ENCODE data around the gene LMTK3. TPM values are rescaled to one million over a fixed set of nuclear protein-coding genes. Genes with fewer than 3 reads are reported as not detected.

LMTK3 gene, protein sequence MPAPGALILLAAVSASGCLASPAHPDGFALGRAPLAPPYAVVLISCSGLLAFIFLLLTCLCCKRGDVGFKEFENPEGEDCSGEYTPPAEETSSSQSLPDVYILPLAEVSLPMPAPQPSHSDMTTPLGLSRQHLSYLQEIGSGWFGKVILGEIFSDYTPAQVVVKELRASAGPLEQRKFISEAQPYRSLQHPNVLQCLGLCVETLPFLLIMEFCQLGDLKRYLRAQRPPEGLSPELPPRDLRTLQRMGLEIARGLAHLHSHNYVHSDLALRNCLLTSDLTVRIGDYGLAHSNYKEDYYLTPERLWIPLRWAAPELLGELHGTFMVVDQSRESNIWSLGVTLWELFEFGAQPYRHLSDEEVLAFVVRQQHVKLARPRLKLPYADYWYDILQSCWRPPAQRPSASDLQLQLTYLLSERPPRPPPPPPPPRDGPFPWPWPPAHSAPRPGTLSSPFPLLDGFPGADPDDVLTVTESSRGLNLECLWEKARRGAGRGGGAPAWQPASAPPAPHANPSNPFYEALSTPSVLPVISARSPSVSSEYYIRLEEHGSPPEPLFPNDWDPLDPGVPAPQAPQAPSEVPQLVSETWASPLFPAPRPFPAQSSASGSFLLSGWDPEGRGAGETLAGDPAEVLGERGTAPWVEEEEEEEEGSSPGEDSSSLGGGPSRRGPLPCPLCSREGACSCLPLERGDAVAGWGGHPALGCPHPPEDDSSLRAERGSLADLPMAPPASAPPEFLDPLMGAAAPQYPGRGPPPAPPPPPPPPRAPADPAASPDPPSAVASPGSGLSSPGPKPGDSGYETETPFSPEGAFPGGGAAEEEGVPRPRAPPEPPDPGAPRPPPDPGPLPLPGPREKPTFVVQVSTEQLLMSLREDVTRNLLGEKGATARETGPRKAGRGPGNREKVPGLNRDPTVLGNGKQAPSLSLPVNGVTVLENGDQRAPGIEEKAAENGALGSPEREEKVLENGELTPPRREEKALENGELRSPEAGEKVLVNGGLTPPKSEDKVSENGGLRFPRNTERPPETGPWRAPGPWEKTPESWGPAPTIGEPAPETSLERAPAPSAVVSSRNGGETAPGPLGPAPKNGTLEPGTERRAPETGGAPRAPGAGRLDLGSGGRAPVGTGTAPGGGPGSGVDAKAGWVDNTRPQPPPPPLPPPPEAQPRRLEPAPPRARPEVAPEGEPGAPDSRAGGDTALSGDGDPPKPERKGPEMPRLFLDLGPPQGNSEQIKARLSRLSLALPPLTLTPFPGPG (N-terminal part only)
- 10 to 100 TPM; 10.2 to 12.8 TPM for total RNA-seq

DNA sequence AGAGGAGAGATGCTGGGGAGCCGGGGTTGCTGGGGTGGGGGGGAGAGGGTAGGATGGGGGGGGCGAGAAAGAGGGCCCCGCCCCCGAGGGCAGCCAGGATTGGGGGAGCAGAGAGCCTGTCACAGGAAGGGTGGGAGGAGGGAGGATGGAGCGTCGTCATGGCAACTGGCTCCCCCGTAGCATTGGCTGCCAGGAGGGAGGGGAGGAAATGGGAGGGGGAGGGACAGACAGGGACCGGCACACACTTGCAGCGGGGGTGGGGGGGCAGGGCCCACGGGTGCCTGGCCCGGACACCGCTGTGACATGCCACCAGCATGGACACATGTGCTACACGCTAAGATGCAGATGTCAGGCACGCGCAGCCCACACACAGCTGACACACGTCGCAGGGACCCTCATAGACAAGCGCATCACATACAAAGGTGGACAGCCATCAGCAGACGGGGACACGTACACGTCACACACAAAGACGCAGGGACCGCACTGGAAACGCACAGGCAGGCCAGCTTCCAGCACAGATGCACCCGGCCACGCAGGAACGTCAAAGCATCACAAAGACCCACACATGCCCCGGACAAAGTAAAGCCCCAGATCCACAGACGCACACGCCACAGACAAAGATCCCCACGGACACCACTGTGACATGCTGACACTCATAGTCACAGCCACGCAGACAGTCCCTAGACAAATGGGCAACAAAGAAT, at the start of gene LMTK3:
LMTK3 (minus strand) TSS at position 36 of the 704 bp plus-strand sequence. CDS start 259 bp downstream, outside the sequence.
- no peaks in the 10 kb centered on the region for H3K36me3 Mint-ChIP-seq
- POLR2A ChIA-PET, result no interaction called here
- peaks cover 9% of the 10 kb centered on the region for H3K4me1 Mint-ChIP-seq
- peak within 1 kb of the TSS; percentile 88 for H3K4me3 Mint-ChIP-seq
- peak; percentile 46 for ATAC-seq (ENCODE audit: low read depth)
- no peaks in the 10 kb centered on the region for H3K9me3 Mint-ChIP-seq
- H3K27ac Mint-ChIP-seq, result peak within 1 kb of the TSS; percentile 79
- peak; percentile 74 for DNase-seq
- no peaks in the 10 kb centered on the region for H3K27me3 Mint-ChIP-seq

DNA sequence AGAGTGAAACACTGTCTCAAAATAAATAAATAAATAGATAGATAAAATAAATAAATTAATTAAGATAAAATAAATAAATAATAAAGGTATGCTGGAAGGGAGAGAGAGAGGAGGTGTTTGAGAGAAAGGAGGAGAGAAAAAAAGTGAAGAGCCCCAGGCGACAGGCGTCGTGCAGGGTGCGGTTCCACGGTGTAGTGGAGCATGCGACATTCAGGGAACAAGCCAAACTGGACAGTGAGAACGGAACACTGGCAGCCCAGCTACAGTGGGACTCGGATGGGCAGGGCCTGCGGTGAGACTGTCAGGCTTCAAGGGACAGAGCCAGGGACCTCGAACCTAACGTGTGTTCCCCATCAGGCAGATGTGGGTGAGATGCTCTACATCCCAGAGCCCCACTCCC, 49.8 kb upstream of the LMTK3 start:
- Mint-ChIP-seq H3K4me3 (no peak overlapping the region), H3K27ac (no peak overlapping the region), H3K4me1 (peaks cover 3% of the 10 kb centered on the region), H3K36me3 (no peaks in the 10 kb centered on the region), H3K9me3 (no peaks in the 10 kb centered on the region), H3K27me3 (peaks cover 9% of the 10 kb centered on the region)
- POLR2A ChIA-PET, result no interaction called here
- DNase-seq (no peak), ATAC-seq (ENCODE audit: low read depth) (no peak)

DNA sequence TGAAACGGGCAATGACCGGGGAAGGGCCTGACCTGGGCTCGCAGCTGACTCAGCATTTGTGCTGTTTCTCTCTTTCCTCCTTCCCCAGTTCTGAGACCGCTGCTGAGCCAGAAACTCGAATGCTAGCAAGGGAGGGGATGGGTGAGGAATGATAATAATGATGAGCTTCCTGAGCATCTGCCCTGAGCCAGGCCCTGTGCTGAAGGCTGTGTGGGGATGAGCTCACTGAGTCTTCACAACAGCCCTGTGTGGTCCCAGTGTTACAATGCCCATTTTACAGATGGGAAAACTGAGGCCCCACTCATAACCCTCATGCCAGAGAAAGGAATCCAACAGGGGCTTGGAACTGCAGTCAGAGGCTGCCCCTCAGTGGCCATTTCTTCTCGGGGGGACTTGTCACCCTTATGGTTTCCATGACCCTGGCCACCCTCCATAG, 48.5 kb upstream of the LMTK3 start:
- Mint-ChIP-seq H3K27ac (no peak overlapping the region), H3K36me3 (no peaks in the 10 kb centered on the region), H3K4me3 (no peak overlapping the region), H3K27me3 (peaks cover 13% of the 10 kb centered on the region), H3K4me1 (peaks cover 3% of the 10 kb centered on the region), H3K9me3 (no peaks in the 10 kb centered on the region)
- no peak for ATAC-seq (ENCODE audit: low read depth)
- no peak for DNase-seq
- POLR2A ChIA-PET, result no interaction called here

- ATAC-seq (ENCODE audit: low read depth) (peak; percentile 33), DNase-seq (no peak)
- H3K27ac Mint-ChIP-seq, result no peak overlapping the region
- H3K27me3 Mint-ChIP-seq, result peaks cover 13% of the 10 kb centered on the region
- POLR2A ChIA-PET, result interaction anchor here (0.7 kb wide), 1 partner anchor 1055 kb away, joined by 3 read pairs; no protein-coding TSS in a partner anchor
- H3K36me3 Mint-ChIP-seq, result no peaks in the 10 kb centered on the region
- no peaks in the 10 kb centered on the region for H3K9me3 Mint-ChIP-seq
- peak overlapping the region; percentile 47 for H3K4me3 Mint-ChIP-seq
- H3K4me1 Mint-ChIP-seq, result peaks cover 3% of the 10 kb centered on the region
Observed at GRCh38 chr19:48558018-48558684, 46.5 kb upstream of the LMTK3 start.

DNA sequence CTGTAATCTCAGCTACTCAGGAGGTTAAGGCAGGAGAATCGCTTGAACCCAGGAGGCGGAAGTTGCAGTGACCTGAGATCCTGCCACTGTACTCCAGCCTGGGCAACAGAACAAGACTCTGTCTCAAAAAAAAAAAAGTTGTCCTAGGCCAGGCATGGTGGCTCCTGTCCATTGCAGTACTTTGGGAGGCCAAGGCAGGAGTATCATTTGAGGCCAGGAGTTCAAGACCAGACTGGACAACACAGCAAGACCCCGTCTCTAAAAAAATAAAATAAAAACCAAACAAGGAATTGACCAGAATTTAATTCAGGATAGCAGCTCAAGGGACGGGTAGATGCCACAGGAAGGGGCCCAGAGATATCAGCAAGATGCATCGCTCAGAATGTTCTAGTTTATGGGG, 45.2 kb upstream of the LMTK3 start:
- H3K36me3 Mint-ChIP-seq, result no peaks in the 10 kb centered on the region
- no peaks in the 10 kb centered on the region for H3K9me3 Mint-ChIP-seq
- H3K27me3 Mint-ChIP-seq, result peaks cover 13% of the 10 kb centered on the region
- POLR2A ChIA-PET, result no interaction called here
- no peak for ATAC-seq (ENCODE audit: low read depth)
- no peak for DNase-seq
- H3K4me1 Mint-ChIP-seq, result peaks cover 3% of the 10 kb centered on the region
- no peak overlapping the region for H3K4me3 Mint-ChIP-seq
- no peak overlapping the region for H3K27ac Mint-ChIP-seq

DNA sequence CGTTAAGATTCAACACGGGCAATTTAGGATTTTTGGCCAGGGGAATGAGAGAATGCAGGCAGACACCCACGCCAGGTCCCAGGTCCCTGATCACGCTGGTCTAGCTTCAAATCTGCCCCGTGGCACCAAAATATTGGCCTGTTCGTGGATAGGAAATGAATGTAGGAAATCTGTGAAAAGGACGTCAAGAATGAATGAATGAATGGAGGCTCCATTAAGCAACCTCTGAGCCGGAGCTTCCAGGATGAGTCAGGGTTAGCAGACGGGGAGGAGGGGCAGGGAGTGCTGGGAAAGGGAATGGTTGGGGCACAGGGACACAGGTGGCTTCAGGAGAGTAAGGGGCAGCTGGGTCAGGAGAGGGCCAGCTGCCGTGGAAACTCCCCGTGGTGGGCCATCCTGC, 44.5 kb upstream of the LMTK3 start:
- POLR2A ChIA-PET, result no interaction called here
- Mint-ChIP-seq H3K36me3 (no peaks in the 10 kb centered on the region), H3K4me1 (peaks cover 3% of the 10 kb centered on the region), H3K27me3 (peaks cover 13% of the 10 kb centered on the region), H3K27ac (no peak overlapping the region), H3K4me3 (no peak overlapping the region), H3K9me3 (no peaks in the 10 kb centered on the region)
- ATAC-seq (ENCODE audit: low read depth) (no peak), DNase-seq (no peak)

DNA sequence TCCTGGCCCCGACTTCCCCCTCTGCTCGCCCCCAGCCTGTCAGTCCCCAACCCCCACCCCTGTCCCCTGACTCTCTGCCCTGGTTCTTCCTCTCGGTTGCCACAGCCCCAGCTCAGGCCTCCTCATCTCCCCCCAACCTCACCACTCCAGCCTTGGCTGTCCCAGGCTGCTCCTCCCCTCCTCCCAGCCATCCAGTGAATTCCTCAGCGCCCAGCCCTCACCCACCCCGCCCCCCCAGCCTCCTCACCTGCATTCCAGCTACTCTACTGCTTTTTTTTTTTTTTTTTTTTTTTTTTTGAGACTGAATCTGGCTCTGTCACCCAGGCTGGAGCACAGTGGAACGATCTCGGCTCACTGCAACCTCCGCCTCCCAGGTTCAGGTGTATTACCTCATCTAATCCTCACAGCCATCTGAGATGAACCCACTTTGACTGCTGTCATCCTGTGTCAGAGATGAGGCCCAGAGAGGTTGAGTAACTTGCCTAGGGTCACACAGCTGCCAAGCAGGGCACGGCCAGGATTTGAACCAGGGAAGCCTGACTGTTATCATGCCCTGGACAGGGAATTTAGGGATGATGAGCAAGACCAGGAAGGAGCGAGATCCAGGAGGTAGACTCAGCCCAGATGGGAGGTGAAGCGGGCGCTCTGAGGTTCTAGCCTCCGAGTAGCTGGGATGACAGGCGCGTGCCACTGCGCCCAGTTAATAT, 42.9 kb upstream of the LMTK3 start:
- Mint-ChIP-seq H3K36me3 (no peaks in the 10 kb centered on the region), H3K4me3 (no peak overlapping the region), H3K27me3 (peaks cover 13% of the 10 kb centered on the region), H3K9me3 (no peaks in the 10 kb centered on the region), H3K4me1 (peaks cover 3% of the 10 kb centered on the region), H3K27ac (no peak overlapping the region)
- POLR2A ChIA-PET, result no interaction called here
- ATAC-seq (ENCODE audit: low read depth) (no peak), DNase-seq (no peak)

- no peak for ATAC-seq (ENCODE audit: low read depth)
- POLR2A ChIA-PET, result no interaction called here
Observed at GRCh38 chr19:48553676-48554384, 42.2 kb upstream of the LMTK3 start.

DNA sequence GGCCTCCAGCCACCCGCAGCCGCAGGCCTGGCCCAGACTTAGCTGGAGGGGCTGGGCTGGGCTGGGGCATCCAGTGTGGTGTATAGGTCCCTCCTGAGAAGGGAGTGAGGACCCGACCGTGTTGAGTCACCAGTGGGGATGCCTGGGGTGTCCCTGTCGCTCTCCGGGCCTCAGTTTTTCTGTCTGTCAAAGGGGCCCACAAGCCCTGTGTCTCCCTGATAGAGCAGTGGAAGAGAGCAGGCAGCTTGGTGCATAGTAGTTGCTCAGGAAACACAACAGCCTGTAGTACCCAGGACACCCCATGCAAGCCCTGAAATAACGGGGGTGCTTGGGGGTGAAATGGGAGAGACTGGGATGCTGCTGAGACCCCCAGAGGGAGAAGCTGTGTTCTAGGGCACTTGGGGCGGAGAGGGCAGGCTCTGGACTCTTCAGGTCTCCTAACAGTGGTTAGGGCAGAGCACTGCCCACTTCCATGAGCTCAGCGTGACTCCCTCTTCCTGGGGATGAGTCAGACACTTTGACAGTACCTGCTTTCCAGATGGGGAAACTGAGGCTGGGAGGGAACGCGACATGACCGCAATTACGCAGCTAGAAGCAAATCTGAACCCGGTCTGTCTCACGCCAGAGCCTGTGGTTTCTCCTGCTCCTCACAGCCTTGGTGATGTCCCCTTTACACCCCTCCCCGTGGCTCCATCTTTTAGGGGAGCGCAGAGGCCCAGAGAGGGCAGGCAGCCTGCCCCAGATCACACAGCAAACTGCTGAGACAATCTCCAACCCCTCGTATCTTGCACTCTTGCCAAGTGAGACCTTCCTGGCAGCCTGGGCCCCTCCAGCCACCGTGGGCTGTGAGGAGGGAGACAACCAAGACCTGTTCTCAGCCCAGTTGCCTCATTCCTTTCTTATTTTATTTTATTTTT, 41.0 kb upstream of the LMTK3 start:
- POLR2A ChIA-PET, result no interaction called here
- peaks cover 9% of the 10 kb centered on the region for H3K27me3 Mint-ChIP-seq
- DNase-seq (no peak), ATAC-seq (ENCODE audit: low read depth) (no peak)
- H3K4me1 Mint-ChIP-seq, result no peaks in the 10 kb centered on the region
- H3K9me3 Mint-ChIP-seq, result no peaks in the 10 kb centered on the region
- H3K27ac Mint-ChIP-seq, result no peak overlapping the region
- H3K36me3 Mint-ChIP-seq, result no peaks in the 10 kb centered on the region
- no peak overlapping the region for H3K4me3 Mint-ChIP-seq

More at GRCh38 chr19:48553676-48554384, 42.2 kb upstream of the LMTK3 start:
- H3K9me3 Mint-ChIP-seq, result no peaks in the 10 kb centered on the region
- no peak for DNase-seq
- no peak overlapping the region for H3K27ac Mint-ChIP-seq
- peaks cover 3% of the 10 kb centered on the region for H3K4me1 Mint-ChIP-seq
- H3K4me3 Mint-ChIP-seq, result no peak overlapping the region
- H3K36me3 Mint-ChIP-seq, result no peaks in the 10 kb centered on the region
- peaks cover 13% of the 10 kb centered on the region for H3K27me3 Mint-ChIP-seq

DNA sequence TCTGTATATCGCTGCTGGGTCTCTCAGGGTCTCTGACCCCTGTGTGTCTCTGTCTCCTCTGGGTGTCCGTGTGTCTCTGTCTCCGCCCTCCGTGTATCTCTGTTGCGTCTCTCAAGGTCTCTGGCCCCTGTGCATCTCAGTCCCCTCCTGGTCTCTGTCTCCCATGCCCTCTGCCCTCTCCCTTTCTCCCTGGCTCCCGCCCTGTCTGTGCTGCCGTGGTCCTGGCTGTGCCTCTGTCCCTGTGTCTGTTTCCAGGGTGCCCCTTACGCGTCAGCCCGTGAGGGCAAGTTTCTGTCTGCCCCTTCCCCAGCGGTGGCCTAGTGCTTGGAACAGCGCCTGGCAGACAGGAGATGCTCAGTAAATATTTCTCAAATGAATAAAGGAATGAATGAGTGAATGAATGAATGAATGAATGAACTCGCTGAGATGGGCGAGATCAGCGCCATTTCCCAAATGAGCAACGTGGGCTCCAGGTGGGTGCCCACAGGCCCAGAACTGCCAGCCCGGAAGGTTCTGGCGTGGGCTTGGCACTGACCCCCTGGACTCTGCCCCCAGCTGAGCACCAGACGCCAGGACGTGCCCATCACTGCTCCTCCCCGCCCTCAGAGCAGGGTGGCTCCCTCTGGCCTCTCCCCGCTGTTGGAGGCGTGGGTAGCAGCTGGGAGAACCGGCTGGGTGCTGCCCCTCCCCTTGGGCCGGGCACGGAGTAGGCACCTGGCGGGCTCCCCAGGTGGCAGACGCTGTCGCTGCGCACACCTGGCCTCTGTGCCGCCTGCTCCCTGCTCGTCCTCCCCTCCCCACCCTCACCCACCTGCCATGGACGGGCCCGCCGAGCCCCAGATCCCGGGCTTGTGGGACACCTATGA, 40.0 kb upstream of the LMTK3 start, which contains the start of gene SULT2B1:
SULT2B1 (plus strand) TSS at position 736 of the 866 bp plus-strand sequence; CDS start at position 817, 81 bp downstream.
- ATAC-seq (ENCODE audit: low read depth), result no peak
- no peak within 1 kb of the TSS for H3K4me3 Mint-ChIP-seq

More for the DNA sequence above, 40.0 kb upstream of the LMTK3 start, which contains the start of gene SULT2B1:
- H3K9me3 Mint-ChIP-seq, result no peaks in the 10 kb centered on the region
- DNase-seq, result no peak
- no peaks in the 10 kb centered on the region for H3K4me1 Mint-ChIP-seq
- no peak within 1 kb of the TSS for H3K27ac Mint-ChIP-seq
- POLR2A ChIA-PET, result no interaction called here
- H3K27me3 Mint-ChIP-seq, result peaks cover 4% of the 10 kb centered on the region
- H3K36me3 Mint-ChIP-seq, result no peaks in the 10 kb centered on the region
